Activated naive CD8-positive, alpha-beta T cell treated with anti-CD3 and anti-CD28 coated beads, Interleukin-2, amount 10 ng/mL, durations not matched to agents 7 days and 5 days (primary cell): ENCODE results near the gene SEMA3F. TPM values are rescaled to one million over a fixed set of nuclear protein-coding genes. Genes with fewer than 3 reads are reported as not detected.

ENCODE experiments used
- ATAC-seq: fragments of 150-1000 bp; cut with Tn5 transposase; one replicate; pipeline ENCODE4 v1.10.0; 2021; ENCODE audit warnings: low read depth, moderate library complexity
- POLR2A ChIA-PET: fragments of 350-600 bp; sonication (Branson Sonifier 250); formaldehyde crosslinking; loops from one replicate; lab custom pipeline; 2021; ENCODE audit warnings: antibody characterized with exemption; lab: Charles Lee
- DNase-seq: peaks from one replicate; pipeline ENCODE4 v3.0.0; 2021
- H3K27ac Mint-ChIP-seq: one replicate; pipeline ENCODE4 v1.8.0; 2022; ENCODE audit warnings: mild to moderate bottlenecking, mixed read lengths
- H3K27me3 Mint-ChIP-seq: one replicate; pipeline ENCODE4 v1.8.0; 2022; ENCODE audit warnings: mild to moderate bottlenecking, moderate library complexity, mixed read lengths
- H3K36me3 Mint-ChIP-seq: one replicate; pipeline ENCODE4 v1.8.0; 2021; ENCODE audit warnings: mild to moderate bottlenecking, mixed read lengths
- H3K4me1 Mint-ChIP-seq: one replicate; pipeline ENCODE4 v1.8.0; 2021; ENCODE audit warnings: mixed read lengths
- H3K4me3 Mint-ChIP-seq: one replicate; pipeline ENCODE4 v1.8.0; 2022; ENCODE audit warnings: mild to moderate bottlenecking, moderate library complexity, mixed read lengths
- H3K9me3 Mint-ChIP-seq: one replicate; pipeline ENCODE4 v1.8.0; 2021; ENCODE audit warnings: mixed read lengths
- total RNA-seq, 2 experiments: library from RNA; stranded (reverse); gene quantifications; one replicate each; pipeline ENCODE4 v1.2.3, GENCODE V29; 2021

The SEMA3F gene
- total RNA-seq, 2 experiments from 2014 or later = 0.09 TPM; not detected in 1

GRCh38 chr3:50211930-50212329 lies 56.8 kb downstream of the SEMA3F start:
- ATAC-seq (peak; percentile 24), DNase-seq (no peak)
- Mint-ChIP-seq H3K27ac (peak overlapping the region; percentile 25), H3K4me3 (no peak overlapping the region), H3K27me3 (peaks cover 16% of the 10 kb centered on the region), H3K9me3 (no peaks in the 10 kb centered on the region), H3K4me1 (peaks cover 3% of the 10 kb centered on the region), H3K36me3 (no peaks in the 10 kb centered on the region)
- POLR2A ChIA-PET = no interaction called here

DNA sequence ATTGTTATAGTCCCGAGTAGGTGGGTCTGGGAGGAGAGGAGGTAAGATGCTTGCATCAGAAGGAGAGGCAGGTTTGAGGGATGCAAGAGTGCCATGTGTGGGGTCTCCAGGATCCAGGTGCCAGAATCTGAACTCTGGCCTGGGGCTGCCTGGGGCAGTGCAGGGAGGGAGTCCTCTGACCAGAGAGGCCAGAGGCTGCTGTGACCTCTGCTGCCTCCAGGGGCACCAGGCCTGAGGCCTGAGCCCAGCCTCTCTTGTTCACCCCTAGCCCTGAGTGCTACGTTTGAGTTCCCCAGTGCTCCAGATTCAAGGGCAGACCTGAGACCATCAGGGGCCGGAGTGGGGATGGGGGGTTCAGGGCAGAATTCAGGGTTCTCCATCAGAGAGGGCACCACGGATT lies 57.4 kb downstream of the SEMA3F start:
- Mint-ChIP-seq H3K27me3 (peaks cover 11% of the 10 kb centered on the region), H3K9me3 (no peaks in the 10 kb centered on the region), H3K4me1 (peaks cover 3% of the 10 kb centered on the region), H3K27ac (peak overlapping the region; percentile 25), H3K4me3 (no peak overlapping the region), H3K36me3 (no peaks in the 10 kb centered on the region)
- ATAC-seq = no peak
- no peak for DNase-seq
- POLR2A ChIA-PET = no interaction called here

DNA sequence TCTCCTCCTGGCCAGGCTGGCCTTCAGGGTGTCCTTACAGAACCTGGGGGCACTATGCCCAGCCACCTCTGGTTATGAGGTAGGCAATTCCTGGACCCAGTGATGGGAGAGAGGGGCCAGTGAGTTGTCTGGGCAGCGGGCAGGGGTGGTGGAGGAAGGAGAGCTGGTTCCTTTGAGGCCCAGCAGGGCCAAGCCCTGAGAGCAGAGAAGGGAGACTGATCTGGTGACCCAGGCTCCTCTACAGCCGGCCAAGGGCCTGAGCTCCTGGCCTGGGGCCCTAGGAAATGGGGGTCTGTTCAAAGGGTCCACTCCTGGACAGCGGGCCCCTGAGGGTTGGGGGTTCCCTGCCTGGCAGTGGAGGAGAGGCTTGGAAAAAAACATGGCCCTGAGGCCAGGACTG lies 57.8 kb downstream of the SEMA3F start:
- POLR2A ChIA-PET = no interaction called here
- peaks cover 10% of the 10 kb centered on the region for H3K27me3 Mint-ChIP-seq
- ATAC-seq (no peak), DNase-seq (no peak)
- H3K27ac Mint-ChIP-seq = no peak overlapping the region
- no peaks in the 10 kb centered on the region for H3K36me3 Mint-ChIP-seq
- H3K9me3 Mint-ChIP-seq = no peaks in the 10 kb centered on the region
- no peak overlapping the region for H3K4me3 Mint-ChIP-seq
- H3K4me1 Mint-ChIP-seq = peaks cover 3% of the 10 kb centered on the region

GRCh38 chr3:50213373-50213772 lies 58.2 kb downstream of the SEMA3F start:
- Mint-ChIP-seq H3K36me3 (no peaks in the 10 kb centered on the region), H3K4me3 (no peak overlapping the region), H3K4me1 (peaks cover 3% of the 10 kb centered on the region), H3K9me3 (no peaks in the 10 kb centered on the region), H3K27ac (no peak overlapping the region), H3K27me3 (peaks cover 6% of the 10 kb centered on the region)
- DNase-seq (no peak), ATAC-seq (no peak)
- POLR2A ChIA-PET = interaction anchor here (1.3 kb wide), 1 partner anchor 19 kb away, joined by 5 read pairs; no protein-coding TSS in a partner anchor

GRCh38 chr3:50214824-50215223 lies 59.7 kb downstream of the SEMA3F start:
- POLR2A ChIA-PET = interaction anchor here (0.7 to 1.3 kb wide), 2 partner anchors 20 kb away, joined by 3 to 5 read pairs; no protein-coding TSS in a partner anchor
- H3K4me3 Mint-ChIP-seq = no peak overlapping the region
- no peak for ATAC-seq
- H3K27ac Mint-ChIP-seq = no peak overlapping the region
- H3K36me3 Mint-ChIP-seq = no peaks in the 10 kb centered on the region
- H3K4me1 Mint-ChIP-seq = peaks cover 3% of the 10 kb centered on the region
- no peak for DNase-seq
- no peaks in the 10 kb centered on the region for H3K9me3 Mint-ChIP-seq
- no peaks in the 10 kb centered on the region for H3K27me3 Mint-ChIP-seq

DNA sequence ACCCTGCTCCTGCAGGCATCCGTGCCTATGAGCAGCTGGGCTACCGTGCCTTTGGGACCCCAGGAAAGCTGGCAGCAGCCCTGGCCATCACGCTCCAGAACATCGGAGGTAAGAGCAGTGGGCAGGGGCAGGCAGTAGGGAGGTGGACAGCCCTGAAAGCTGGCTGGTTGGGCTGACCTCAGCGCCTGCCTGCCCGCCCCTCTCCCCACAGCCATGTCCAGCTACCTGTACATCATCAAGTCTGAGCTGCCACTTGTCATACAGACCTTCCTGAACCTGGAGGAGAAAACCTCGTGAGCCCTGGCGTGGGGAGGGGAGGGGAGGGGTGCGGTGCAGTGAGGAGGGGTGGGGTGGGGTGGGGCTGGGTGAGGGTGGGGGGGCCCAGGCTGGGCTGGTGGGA lies 60.4 kb downstream of the SEMA3F start:
- POLR2A ChIA-PET = interaction anchor here (0.7 kb wide), 1 partner anchor 21 kb away, joined by 3 read pairs; no protein-coding TSS in a partner anchor
- H3K4me1 Mint-ChIP-seq = peaks cover 3% of the 10 kb centered on the region
- DNase-seq (no peak), ATAC-seq (no peak)
- no peak overlapping the region for H3K27ac Mint-ChIP-seq
- no peaks in the 10 kb centered on the region for H3K27me3 Mint-ChIP-seq
- H3K36me3 Mint-ChIP-seq = no peaks in the 10 kb centered on the region
- H3K4me3 Mint-ChIP-seq = no peak overlapping the region
- no peaks in the 10 kb centered on the region for H3K9me3 Mint-ChIP-seq

GRCh38 chr3:50217681-50218080 lies 62.6 kb downstream of the SEMA3F start:
- H3K36me3 Mint-ChIP-seq = no peaks in the 10 kb centered on the region
- H3K4me3 Mint-ChIP-seq = no peak overlapping the region
- H3K27ac Mint-ChIP-seq = no peak overlapping the region
- POLR2A ChIA-PET = no interaction called here
- DNase-seq (no peak), ATAC-seq (no peak)
- H3K9me3 Mint-ChIP-seq = no peaks in the 10 kb centered on the region
- no peaks in the 10 kb centered on the region for H3K4me1 Mint-ChIP-seq
- no peaks in the 10 kb centered on the region for H3K27me3 Mint-ChIP-seq

- no peaks in the 10 kb centered on the region for H3K4me1 Mint-ChIP-seq
- H3K4me3 Mint-ChIP-seq = no peak overlapping the region
- H3K36me3 Mint-ChIP-seq = no peaks in the 10 kb centered on the region
- peaks cover 3% of the 10 kb centered on the region for H3K27me3 Mint-ChIP-seq
- H3K9me3 Mint-ChIP-seq = no peaks in the 10 kb centered on the region
- DNase-seq (no peak), ATAC-seq (no peak)
- no peak overlapping the region for H3K27ac Mint-ChIP-seq
- POLR2A ChIA-PET = no interaction called here
Observed at GRCh38 chr3:50218448-50218847, 63.3 kb downstream of the SEMA3F start.

DNA sequence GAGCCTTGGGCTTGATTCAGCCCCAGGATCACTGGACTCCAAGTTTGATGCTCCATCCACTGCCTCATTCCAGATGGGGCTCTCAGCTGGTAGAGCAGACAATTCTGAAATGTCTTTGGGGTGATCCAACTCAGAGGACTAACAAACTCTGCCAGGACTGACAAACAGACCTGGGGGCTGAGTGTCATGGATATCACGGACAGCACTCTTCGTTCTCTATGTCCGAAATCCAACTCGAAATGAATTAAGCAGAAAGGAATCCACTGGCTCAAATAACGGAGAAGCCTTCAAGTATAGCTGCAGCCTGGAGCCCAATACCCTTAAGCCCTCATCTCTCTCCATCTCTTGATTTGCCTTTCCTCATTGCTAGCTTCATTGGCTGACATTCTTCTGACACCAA lies 64.2 kb downstream of the SEMA3F start:
- Mint-ChIP-seq H3K27ac (no peak overlapping the region), H3K36me3 (no peaks in the 10 kb centered on the region), H3K9me3 (no peaks in the 10 kb centered on the region), H3K4me1 (no peaks in the 10 kb centered on the region), H3K27me3 (peaks cover 7% of the 10 kb centered on the region), H3K4me3 (no peak overlapping the region)
- POLR2A ChIA-PET = no interaction called here
- no peak for ATAC-seq
- DNase-seq = no peak

GRCh38 chr3:50220109-50220508 lies 65.0 kb downstream of the SEMA3F start:
- no peaks in the 10 kb centered on the region for H3K4me1 Mint-ChIP-seq
- peak overlapping the region; percentile 28 for H3K27ac Mint-ChIP-seq
- no peaks in the 10 kb centered on the region for H3K9me3 Mint-ChIP-seq
- H3K4me3 Mint-ChIP-seq = no peak overlapping the region
- no peaks in the 10 kb centered on the region for H3K36me3 Mint-ChIP-seq
- H3K27me3 Mint-ChIP-seq = peaks cover 11% of the 10 kb centered on the region
- POLR2A ChIA-PET = interaction anchor here (1.3 to 2.4 kb wide), 2 partner anchors 25 to 27 kb away, joined by 3 to 12 read pairs; no protein-coding TSS in a partner anchor
- ATAC-seq (no peak), DNase-seq (no peak)

DNA sequence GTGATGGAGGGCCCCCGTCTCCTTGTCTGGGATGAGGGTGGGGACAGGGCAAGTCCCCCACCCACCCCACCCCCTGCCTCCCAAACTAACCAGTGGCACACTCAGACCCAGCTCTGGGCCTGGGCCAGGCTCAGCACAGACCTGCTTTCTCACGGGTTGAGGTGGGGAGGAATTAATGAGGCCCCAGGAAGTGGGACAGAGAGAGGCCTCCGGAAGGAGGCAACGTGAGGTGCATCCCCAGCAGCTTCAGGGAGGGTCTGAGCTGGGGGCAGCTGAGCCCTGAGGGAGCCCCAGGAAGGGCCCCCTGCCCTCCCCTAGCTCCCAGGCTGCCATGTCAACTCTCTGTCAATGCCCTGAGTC lies 65.9 kb downstream of the SEMA3F start:
- ATAC-seq = peak; percentile 57
- POLR2A ChIA-PET = interaction anchor here (0.5 to 2.4 kb wide), 5 partner anchors 13 to 94 kb away, joined by 3 to 12 read pairs (median 4); no protein-coding TSS in a partner anchor
- no peak for DNase-seq
- Mint-ChIP-seq H3K27me3 (peaks cover 11% of the 10 kb centered on the region), H3K4me1 (peaks cover 2% of the 10 kb centered on the region), H3K9me3 (no peaks in the 10 kb centered on the region), H3K4me3 (no peak overlapping the region), H3K27ac (peak overlapping the region; percentile 48), H3K36me3 (no peaks in the 10 kb centered on the region)

DNA sequence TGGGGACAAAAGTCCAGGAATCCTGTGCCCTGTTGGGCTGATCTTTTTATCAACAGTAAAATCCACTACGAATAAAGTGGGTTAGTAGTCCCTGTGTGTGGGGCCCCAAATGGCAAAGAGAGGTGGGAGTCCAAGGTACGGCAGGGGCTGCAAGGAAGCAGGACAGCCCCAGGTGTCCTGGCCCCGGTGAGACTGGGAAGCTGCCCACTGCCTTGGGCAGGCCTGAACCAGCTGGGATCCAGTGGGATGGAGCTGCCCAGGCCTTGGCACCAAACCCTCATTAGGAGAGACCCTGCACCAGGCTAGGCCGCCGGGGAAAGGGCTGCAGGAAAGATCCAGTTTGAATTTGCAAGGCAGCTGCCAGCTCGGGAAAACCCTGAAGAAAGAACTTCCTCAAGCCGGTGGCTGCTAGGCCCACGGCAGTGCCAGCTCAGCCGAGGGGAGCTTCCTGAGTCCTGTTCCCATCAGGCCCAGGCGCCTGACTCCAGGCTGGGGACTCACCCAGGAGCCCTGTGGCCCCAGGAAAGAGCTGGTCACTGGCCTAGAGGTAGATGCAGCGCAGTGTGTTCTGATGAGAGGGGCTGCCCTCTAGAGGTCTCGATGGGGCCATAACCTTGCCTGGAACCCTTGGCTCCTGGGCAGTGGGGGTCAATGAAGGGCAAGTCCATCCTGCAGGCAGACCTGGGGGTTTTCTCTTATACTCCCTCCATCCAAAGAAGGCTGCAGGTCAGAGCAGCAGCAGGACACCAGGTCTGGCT lies 66.5 kb downstream of the SEMA3F start:
- H3K27ac Mint-ChIP-seq = peak overlapping the region; percentile 48
- ATAC-seq = no peak

DNA sequence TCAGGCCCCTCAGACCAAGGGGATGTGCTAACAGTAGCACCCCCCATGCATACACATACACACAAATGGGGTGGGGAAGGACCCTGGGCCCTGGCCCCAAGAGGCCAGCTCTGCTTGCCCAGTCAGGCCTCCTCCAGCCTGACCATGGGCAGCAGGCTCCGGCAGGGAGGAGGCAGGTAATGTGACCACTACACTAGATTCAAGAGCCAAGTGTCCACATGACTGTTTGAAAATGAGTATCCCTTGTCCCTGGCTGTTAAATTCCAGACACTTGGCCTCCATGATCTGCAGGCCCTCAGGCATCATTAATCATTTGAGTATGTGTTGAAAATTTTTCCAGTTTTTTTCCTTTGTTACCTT lies 67.0 kb downstream of the SEMA3F start:
- peaks cover 6% of the 10 kb centered on the region for H3K4me1 Mint-ChIP-seq
- POLR2A ChIA-PET = interaction anchor here (2.4 kb wide), 1 partner anchor 27 kb away, joined by 12 read pairs; no protein-coding TSS in a partner anchor
- no peaks in the 10 kb centered on the region for H3K9me3 Mint-ChIP-seq
- H3K27ac Mint-ChIP-seq = no peak overlapping the region
- DNase-seq (no peak), ATAC-seq (no peak)
- H3K27me3 Mint-ChIP-seq = peaks cover 11% of the 10 kb centered on the region
- no peaks in the 10 kb centered on the region for H3K36me3 Mint-ChIP-seq
- H3K4me3 Mint-ChIP-seq = no peak overlapping the region

More for the DNA sequence above, 66.5 kb downstream of the SEMA3F start:
- DNase-seq = no peak
- no peaks in the 10 kb centered on the region for H3K9me3 Mint-ChIP-seq
- H3K4me1 Mint-ChIP-seq = peaks cover 2% of the 10 kb centered on the region
- H3K27me3 Mint-ChIP-seq = peaks cover 11% of the 10 kb centered on the region
- no peak overlapping the region for H3K4me3 Mint-ChIP-seq
- no peaks in the 10 kb centered on the region for H3K36me3 Mint-ChIP-seq
- POLR2A ChIA-PET = interaction anchor here (0.5 to 2.4 kb wide), 4 partner anchors 12 to 95 kb away, joined by 4 to 12 read pairs (median 4); no protein-coding TSS in a partner anchor

DNA sequence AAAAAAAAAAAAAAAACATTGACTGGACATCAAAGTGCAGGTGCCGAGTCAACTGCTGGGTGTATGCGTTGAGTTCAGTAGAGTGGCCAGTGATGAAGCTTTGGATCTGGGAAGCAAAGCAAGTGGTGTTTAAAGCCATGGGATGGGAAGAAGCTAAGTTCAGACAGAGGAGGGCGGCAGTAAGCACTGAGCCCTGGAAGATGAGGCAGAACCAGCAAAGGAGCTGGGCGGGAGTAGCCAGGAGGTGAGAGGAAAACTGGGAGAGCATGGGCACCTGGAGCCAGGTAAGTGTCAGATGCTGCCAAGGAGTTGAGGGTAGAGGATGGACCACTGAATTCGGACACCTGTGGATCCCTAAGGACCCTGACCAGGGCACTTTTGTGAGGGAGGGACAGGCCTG lies 69.5 kb downstream of the SEMA3F start:
- no peak for DNase-seq
- Mint-ChIP-seq H3K9me3 (no peaks in the 10 kb centered on the region), H3K27me3 (peaks cover 11% of the 10 kb centered on the region), H3K27ac (no peak overlapping the region), H3K4me3 (no peak overlapping the region), H3K4me1 (peaks cover 17% of the 10 kb centered on the region), H3K36me3 (no peaks in the 10 kb centered on the region)
- ATAC-seq = no peak
- POLR2A ChIA-PET = interaction anchor here (3.1 kb wide), 1 partner anchor 30 kb away, joined by 30 read pairs; no protein-coding TSS in a partner anchor
